CD14-positive monocyte (primary cell): Measurements from ENCODE around the gene JPH2. TPM values are rescaled to one million over a fixed set of nuclear protein-coding genes. Genes with fewer than 3 reads are reported as not detected.

Experiments
- DNase-seq, 3 donors: peaks; one replicate each; pipeline ENCODE4 v3.0.0-alpha.2; 2011 to 2022
- H2AFZ ChIP-seq: 2 replicates; pipeline ENCODE4 v1.6.0; 2012; ENCODE audit warnings: mild to moderate bottlenecking, low read depth, low read length, inconsistent platforms; ENCODE audit not compliant: insufficient read depth, poor library complexity, severe bottlenecking
- H3K27ac ChIP-seq, 2 donors: 1 replicate in 1 of 2; 2 replicates in 1 of 2; pipeline ENCODE4 v1.5.1; 2012 to 2013; ENCODE audit warnings: low read length in 2 of 2, control low read depth in 1 of 2, inconsistent platforms in 1 of 2, low read depth in 1 of 2, mild to moderate bottlenecking in 1 of 2
- H3K27me3 ChIP-seq, 2 donors: one replicate each; pipeline versions ENCODE4 v1.6.0 to v1.6.1; 2011 to 2013; ENCODE audit warnings: low read length in 2 of 2; ENCODE audit not compliant: control insufficient read depth in 2 of 2, insufficient read depth in 2 of 2
- H3K36me3 ChIP-seq, 2 donors: replicated peaks in 1 of 2; 1 replicate in 1 of 2; 2 replicates in 1 of 2; pipeline versions ENCODE4 v1.5.1 to v1.6.1; 2012 to 2013; ENCODE audit warnings: low read length in 2 of 2, control low read depth in 1 of 2, inconsistent platforms in 1 of 2, mild to moderate bottlenecking in 1 of 2; ENCODE audit not compliant: insufficient read depth in 2 of 2, control insufficient read depth in 1 of 2
- H3K4me1 ChIP-seq, 2 donors: 1 replicate in 1 of 2; 2 replicates in 1 of 2; pipeline versions ENCODE4 v1.5.1 to v1.6.1; 2012 to 2013; ENCODE audit warnings: low read length in 2 of 2, control low read depth in 1 of 2, inconsistent platforms in 1 of 2, mild to moderate bottlenecking in 1 of 2, moderate library complexity in 1 of 2; ENCODE audit not compliant: insufficient read depth in 2 of 2, control insufficient read depth in 1 of 2
- H3K4me2 ChIP-seq: replicated peaks from 2 replicates; pipeline ENCODE3; 2012; ENCODE audit warnings: low read length, moderate library complexity, mild to moderate bottlenecking; ENCODE audit not compliant: poor library complexity, severe bottlenecking; ENCODE audit errors: extremely low read depth
- H3K4me3 ChIP-seq, 3 experiments: fragments of 200-600 bp in 1 of 3; sonication (generic) in 1 of 3; replicated peaks in 1 of 3; 1 replicate in 2 of 3; 2 replicates in 1 of 3; pipeline ENCODE4 v1.5.1; 2011 to 2013; ENCODE audit warnings: low read length in 3 of 3, mild to moderate bottlenecking in 3 of 3, control low read depth in 2 of 3, low read depth in 2 of 3, inconsistent platforms in 1 of 3, moderate library complexity in 1 of 3
- H3K79me2 ChIP-seq: 2 replicates; pipeline ENCODE4 v1.6.0; 2012; ENCODE audit warnings: mild to moderate bottlenecking, control low read depth, inconsistent platforms, low read length, moderate library complexity; ENCODE audit not compliant: insufficient read depth
- H3K9ac ChIP-seq: 2 replicates; pipeline ENCODE4 v1.6.0; 2017; ENCODE audit warnings: low read length, mild to moderate bottlenecking; ENCODE audit not compliant: insufficient read depth, poor library complexity, severe bottlenecking
- H3K9me3 ChIP-seq, 2 donors: replicated peaks in 1 of 2; 1 replicate in 1 of 2; 2 replicates in 1 of 2; pipeline versions ENCODE4 v1.5.1 to v1.6.1; 2012 to 2013; ENCODE audit warnings: low read length in 2 of 2, control low read depth in 1 of 2; ENCODE audit not compliant: control insufficient read depth in 1 of 2, insufficient read depth in 1 of 2
- H4K20me1 ChIP-seq: 2 replicates; pipeline ENCODE4 v1.6.0; 2012; ENCODE audit warnings: mild to moderate bottlenecking, low read length, control low read depth, moderate library complexity; ENCODE audit not compliant: insufficient read depth
- H3K27ac Mint-ChIP-seq, 7 donors: one replicate each; pipeline ENCODE4 v1.8.0; 2020; ENCODE audit warnings: mild to moderate bottlenecking in 7 of 7, mixed read lengths in 7 of 7, moderate library complexity in 6 of 7, inconsistent platforms in 2 of 7
- H3K27me3 Mint-ChIP-seq, 3 donors: one replicate each; pipeline ENCODE4 v1.8.0; 2021 to 2022; ENCODE audit warnings: low read depth in 3 of 3, mild to moderate bottlenecking in 3 of 3, mixed read lengths in 3 of 3, moderate library complexity in 3 of 3, inconsistent platforms in 1 of 3
- H3K36me3 Mint-ChIP-seq, 2 donors: one replicate each; pipeline ENCODE4 v1.8.0; 2020; ENCODE audit warnings: mixed read lengths in 2 of 2, inconsistent platforms in 1 of 2, mild to moderate bottlenecking in 1 of 2
- H3K4me1 Mint-ChIP-seq: one replicate; pipeline ENCODE4 v1.8.0; 2020; ENCODE audit warnings: mild to moderate bottlenecking, mixed read lengths
- H3K4me3 Mint-ChIP-seq, 2 donors: one replicate each; pipeline ENCODE4 v1.8.0; 2020; ENCODE audit warnings: mild to moderate bottlenecking in 2 of 2, mixed read lengths in 2 of 2, moderate library complexity in 1 of 2
- H3K9me3 Mint-ChIP-seq, 7 donors: one replicate each; pipeline ENCODE4 v1.8.0; 2020 to 2022; ENCODE audit warnings: mixed read lengths in 7 of 7, mild to moderate bottlenecking in 6 of 7, moderate library complexity in 6 of 7, inconsistent platforms in 2 of 7
- CTCF ChIP-seq: fragments of 200-600 bp; IDR thresholded peaks from one replicate; pipeline ENCODE4 v1.8.0; 2022; ENCODE audit warnings: antibody characterized with exemption, mild to moderate bottlenecking
- WGBS: methylation state at CpG from one replicate; pipeline ENCODE4 v1.1.5; 2013; ENCODE audit warnings: missing lambda C conversion rate; ENCODE audit not compliant: insufficient coverage; 5-methylcytosine and 5-hydroxymethylcytosine counted together
- intact Hi-C, 2 donors: fragments of 100-400 bp; cut with micrococcal nuclease; formaldehyde crosslinking; loops; one replicate each; pipeline versions ENCODE4 v1.15.0 to v1.15.1; 2023
- polyA plus RNA-seq, 3 donors: library from polyadenylated mRNA; depleted of rRNA in 1 of 3; unstranded in 2 of 3; stranded (reverse) in 1 of 3; fragments of 300-500 nt in 2 of 3; fragments of >200 nt in 1 of 3; fragmentation: Illumina TruSeq in 2 of 3; gene quantifications; 1 replicate in 2 of 3; 2 replicates in 1 of 3; pipeline ENCODE4 v1.2.3, GENCODE V29; 2012 to 2021

Gene JPH2
- polyA plus RNA-seq, 3 donors: not detected

DNA sequence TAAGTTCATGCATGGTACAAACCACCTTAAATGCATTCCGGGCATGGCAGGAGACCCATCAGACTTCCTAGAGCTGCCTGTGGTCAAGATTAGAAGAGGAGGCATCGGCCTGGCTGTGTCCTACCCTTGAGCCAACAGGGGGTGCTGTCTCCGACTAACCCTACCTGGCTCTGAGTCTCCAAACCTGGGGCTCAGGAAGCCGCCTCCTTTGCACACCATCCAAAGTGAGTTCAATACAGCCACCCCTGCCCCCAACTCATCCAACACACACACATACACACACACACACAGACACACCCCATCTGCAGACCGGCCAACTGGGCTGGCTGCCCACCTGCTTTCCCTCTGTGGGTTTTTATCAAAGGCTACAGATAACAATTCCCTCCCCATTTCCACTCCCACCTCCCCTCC lies 77.0 kb downstream of the JPH2 start:
- H3K4me2 ChIP-seq: no peak overlapping the region
- H2AFZ ChIP-seq: no peak overlapping the region
- DNase-seq: no peak
- no peak overlapping the region for H3K4me3 Mint-ChIP-seq
- H3K27ac Mint-ChIP-seq: no peak overlapping the region
- intact Hi-C loops: loop anchor here in 1 of 2 donors (10.0 kb wide), 1 partner anchor 75 kb away; the partner anchor contains the start of gene JPH2
- no peak overlapping the region for H3K27ac ChIP-seq
- H3K9me3 ChIP-seq: peaks cover 6 to 11% of the 10 kb centered on the region in 2 donors
- H3K36me3 ChIP-seq: no peaks in the 10 kb centered on the region
- H3K9me3 Mint-ChIP-seq: peaks cover 10 to 26% (median 14%) of the 10 kb centered on the region in 7 donors
- no peaks in the 10 kb centered on the region for H3K79me2 ChIP-seq
- no peaks in the 10 kb centered on the region for H3K36me3 Mint-ChIP-seq
- no peak overlapping the region for H3K4me3 ChIP-seq
- WGBS: 63% methylated on average over 5 of the region's 5 CpGs
- no peaks in the 10 kb centered on the region for H3K4me1 Mint-ChIP-seq
- H4K20me1 ChIP-seq: no peaks in the 10 kb centered on the region
- peaks cover 3 to 7% of the 10 kb centered on the region in 2 donors for H3K27me3 ChIP-seq
- H3K4me1 ChIP-seq: no peaks in the 10 kb centered on the region
- H3K27me3 Mint-ChIP-seq: peaks cover 10 to 32% (median 27%) of the 10 kb centered on the region in 3 donors
- no peak for TF ChIP-seq CTCF
- H3K9ac ChIP-seq: no peak overlapping the region

DNA sequence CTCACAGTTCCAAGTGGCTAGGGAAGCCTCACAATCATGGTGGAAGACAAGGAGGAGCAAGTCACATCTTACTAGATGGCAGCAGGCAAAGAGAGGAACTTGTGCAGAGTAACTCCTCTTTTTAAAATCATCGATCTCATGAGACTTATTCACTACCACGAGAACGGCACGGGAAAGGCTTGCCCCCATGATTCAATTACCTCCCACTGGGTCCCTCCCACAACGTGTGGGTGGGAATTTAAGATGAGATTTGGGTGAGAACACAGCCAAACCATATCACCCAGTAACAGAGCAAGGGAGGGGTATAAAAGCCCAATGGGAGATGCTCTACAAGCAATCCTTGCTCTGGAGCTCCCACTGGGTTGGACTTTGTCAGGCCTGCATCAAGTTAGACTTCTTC lies 80.4 kb downstream of the JPH2 start:
- intact Hi-C loops: no loop called here
- no peak for TF ChIP-seq CTCF
- Histone ChIP-seq H3K4me3 (no peak overlapping the region), H3K27ac (no peak overlapping the region), H3K4me2 (no peak overlapping the region), H4K20me1 (no peaks in the 10 kb centered on the region), H3K27me3 (peaks cover 3 to 7% of the 10 kb centered on the region in 2 donors), H3K9ac (no peak overlapping the region), H3K9me3 (peaks cover 6 to 11% of the 10 kb centered on the region in 2 donors), H3K36me3 (no peaks in the 10 kb centered on the region), H3K4me1 (no peaks in the 10 kb centered on the region), H3K79me2 (no peaks in the 10 kb centered on the region), H2AFZ (no peak overlapping the region)
- Mint-ChIP-seq H3K4me3 (no peak overlapping the region), H3K4me1 (no peaks in the 10 kb centered on the region), H3K36me3 (no peaks in the 10 kb centered on the region), H3K27ac (no peak overlapping the region), H3K9me3 (peaks cover 10 to 26% (median 14%) of the 10 kb centered on the region in 7 donors), H3K27me3 (peaks cover 6 to 25% (median 20%) of the 10 kb centered on the region in 3 donors)
- WGBS: no CpG with 5 or more reads among the region's 5 CpGs
- no peak for DNase-seq
